HG02852 (cell line): Measurements from ENCODE around the gene SESN1.

Experiments
- ATAC-seq: cut with Tn5 transposase; IDR thresholded peaks from one replicate; pipeline ENCODE4 v1.9.1; 2021; ENCODE audit warnings: mild to moderate bottlenecking, moderate library complexity; ENCODE audit not compliant: unreplicated experiment

SESN1 gene

DNA sequence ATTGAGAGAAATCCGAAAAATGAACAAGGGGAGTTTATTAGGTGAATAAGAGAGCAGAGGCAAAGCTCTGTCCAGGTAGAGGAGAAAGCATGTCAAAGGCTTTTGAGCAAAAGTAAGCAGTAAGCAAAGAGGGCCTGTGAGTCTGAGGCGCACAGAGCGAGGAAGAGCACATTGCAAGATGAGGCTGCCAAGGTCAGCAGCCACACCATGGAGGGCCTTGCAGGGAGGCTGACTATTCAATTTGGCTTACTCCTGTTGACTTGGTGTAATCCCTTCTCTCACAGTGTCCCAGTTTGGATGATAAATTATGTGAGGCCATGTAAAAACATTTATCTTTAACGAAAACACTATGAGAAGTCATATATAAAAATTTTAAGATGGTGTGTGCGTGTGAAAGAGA is 32.4 kb downstream of the SESN1 start:
- ATAC-seq, result no peak

DNA sequence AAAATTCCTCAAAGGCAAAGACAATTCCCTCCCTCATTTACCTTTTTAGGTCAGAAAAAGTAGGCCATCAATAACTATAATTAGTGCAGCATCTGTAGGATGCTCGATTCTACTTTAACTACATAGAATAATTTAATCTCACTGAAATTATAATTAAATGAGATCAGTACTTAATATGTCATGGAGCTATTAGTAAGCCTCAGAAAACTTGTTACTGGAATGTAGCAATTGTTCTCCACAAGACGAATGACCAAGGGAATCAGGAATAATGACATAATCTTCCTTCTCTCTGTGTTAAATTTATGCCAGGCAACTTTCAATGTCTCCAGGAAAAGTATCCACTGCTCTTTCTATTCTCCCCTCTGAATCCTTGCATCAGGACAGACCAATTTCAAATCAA is 34.1 kb downstream of the SESN1 start:
- no peak for ATAC-seq

DNA sequence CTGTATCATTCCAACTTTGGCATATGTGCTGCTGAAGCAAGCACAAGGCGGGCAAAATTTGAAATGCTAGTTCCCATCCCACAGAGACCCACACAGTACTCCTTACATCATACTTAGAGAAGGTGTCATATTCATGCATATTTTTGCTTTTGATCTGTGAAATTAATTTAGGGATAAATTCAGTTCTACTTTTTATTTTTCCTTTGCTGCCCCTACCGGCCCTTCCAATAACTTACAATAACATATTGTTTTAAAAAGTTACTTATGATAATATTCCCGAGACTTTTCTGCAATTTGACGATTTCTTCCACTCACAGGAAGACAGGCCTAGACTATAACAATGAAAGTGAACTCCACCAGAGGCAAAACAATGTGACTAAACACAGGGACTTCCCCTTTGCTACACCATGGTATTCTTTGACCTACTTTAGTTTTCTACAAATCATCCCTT is 35.0 kb downstream of the SESN1 start:
- ATAC-seq, result no peak

DNA sequence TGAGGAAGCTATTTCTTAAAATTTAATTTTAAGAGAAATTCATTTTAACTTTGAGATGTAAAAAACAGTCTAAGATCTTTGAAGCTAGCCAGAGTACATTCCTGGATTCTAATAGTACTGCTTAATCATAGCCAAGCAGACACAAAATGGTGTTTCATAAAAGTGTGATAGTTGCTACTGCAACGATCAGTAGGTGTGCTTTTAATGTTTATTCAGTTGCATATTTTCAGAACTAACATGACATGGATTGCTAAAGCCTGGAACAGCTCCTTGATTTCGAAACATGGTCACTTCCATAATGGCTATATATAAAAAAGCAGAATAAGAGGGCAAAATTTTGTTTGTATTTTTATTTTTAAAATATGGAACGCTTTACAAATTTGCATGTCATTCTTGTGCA is 35.5 kb downstream of the SESN1 start:
- ATAC-seq, result no peak

DNA sequence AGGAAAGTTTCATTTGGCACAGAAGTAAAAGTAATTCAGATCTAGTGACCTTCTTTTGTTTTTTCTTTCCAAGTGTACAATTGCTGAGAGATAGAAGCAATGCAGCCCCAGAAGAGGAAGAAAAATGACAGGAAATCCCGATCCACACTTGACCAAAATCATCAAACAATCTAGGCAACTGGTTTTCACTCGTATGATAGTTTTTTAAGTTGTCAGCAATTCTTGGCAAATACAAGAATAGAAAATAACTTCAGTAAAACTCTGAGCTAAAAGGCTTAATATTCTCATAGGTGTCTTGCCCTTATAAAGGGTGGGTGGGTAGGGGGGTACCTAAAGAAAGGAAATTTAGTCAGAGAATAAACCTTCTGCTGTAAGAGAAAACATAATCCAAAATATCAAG is 36.0 kb downstream of the SESN1 start:
- no peak for ATAC-seq

DNA sequence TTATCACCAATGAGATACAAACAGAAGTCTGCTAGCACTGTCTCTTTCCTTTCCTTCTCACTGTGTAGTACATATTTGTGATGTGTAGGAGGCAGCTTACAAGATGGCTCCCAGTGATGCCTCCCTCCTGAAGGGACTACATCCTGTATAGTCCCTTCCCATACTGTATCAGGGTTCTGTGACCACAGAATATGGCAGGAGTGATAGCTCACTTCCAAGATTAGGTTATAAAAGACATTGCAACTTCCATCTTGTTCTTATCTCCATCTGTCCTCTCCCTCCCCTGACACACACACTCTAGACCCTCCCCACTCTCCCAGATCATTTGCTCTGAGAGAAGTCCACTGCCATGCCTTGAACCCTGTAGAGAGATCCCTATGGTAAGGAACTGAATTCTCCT is 38.0 kb downstream of the SESN1 start:
- ATAC-seq, result no peak

DNA sequence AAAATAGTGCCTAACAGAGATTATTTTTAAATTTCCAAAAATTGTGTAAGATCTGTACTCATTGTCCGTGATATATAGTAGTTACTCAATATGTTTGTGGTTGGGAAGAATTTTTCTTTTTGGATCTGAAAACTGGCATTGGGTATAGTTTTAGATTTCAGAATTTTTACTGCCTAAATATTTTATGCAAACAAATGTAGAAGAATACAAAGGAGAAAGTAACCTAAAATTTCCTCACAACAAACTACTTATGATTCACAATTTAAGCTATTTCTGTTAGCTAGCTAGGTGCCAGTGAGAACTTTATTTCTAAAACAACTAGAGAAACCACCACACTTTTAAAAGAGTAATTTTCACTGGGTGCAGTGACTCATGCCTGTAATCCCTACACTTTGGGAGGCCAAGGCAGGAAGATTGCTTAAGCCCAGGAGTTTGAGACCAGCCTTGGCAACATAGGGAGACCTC is 38.8 kb downstream of the SESN1 start:
- ATAC-seq, result no peak

DNA sequence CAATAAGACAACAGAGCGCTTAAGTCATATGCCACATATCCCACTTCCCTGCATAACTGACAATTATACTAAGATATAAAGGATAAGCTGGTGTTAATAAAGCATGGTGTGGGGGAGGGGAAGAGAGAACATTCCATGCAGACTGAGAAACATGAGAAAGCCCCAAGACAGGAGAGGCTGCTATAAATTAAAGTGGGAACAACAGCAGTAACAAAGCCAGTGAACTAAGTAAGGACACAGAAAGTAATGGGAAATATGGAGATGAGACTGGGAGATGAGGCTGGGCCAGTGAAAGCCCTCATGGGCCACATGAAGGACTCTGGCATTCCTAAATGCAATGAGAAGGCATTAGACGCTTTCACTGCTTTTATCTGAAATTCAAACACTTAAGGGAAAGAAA is 41.3 kb downstream of the SESN1 start:
- ATAC-seq, result no peak

DNA sequence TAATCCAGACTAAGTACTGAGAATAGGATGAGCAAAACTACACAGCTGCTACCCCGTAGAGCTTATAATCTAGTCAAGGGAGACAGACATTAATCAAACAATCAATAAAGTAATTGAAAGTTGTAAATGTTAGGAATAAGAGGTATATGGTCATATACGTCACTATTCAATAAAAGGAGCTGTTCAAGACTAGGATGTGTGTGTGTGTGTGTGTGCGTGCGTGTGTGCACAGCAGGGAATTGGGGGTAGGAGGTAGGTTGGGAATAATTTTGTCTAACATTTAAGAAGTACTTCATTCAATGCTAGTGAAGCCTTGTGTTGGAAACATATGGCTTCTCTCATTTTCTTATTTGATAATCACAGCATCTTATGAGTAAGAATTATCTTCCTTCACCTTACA is 41.8 kb downstream of the SESN1 start:
- ATAC-seq, result no peak

DNA sequence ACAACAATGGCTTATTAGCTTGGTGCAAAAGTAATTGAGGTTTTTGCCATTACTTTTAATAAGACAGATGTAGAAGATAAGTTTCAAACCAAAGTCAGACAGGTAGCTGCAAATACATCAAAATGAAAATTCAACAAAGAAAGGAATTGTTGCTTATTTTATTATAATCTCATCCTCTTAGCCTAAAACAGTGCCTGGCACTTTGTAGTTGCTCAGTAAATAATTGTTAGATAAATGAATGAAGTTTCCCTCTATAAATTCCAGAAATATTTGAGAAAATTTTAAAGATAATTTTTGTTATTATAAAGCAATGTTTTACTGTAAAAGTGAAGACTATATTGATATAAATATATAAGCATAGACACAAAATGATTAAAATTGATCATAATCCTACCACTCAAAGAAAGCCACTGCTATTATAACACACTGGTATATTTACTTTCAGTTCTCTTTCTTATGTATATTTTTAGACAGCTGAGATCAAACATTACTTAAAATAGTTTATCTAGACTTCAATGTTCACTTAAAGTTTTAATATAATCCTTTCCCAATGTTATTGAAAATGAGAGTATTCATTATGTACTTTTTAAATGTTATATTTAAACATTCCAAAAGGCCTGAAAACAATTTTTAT is 42.5 kb downstream of the SESN1 start:
- ATAC-seq, result no peak

DNA sequence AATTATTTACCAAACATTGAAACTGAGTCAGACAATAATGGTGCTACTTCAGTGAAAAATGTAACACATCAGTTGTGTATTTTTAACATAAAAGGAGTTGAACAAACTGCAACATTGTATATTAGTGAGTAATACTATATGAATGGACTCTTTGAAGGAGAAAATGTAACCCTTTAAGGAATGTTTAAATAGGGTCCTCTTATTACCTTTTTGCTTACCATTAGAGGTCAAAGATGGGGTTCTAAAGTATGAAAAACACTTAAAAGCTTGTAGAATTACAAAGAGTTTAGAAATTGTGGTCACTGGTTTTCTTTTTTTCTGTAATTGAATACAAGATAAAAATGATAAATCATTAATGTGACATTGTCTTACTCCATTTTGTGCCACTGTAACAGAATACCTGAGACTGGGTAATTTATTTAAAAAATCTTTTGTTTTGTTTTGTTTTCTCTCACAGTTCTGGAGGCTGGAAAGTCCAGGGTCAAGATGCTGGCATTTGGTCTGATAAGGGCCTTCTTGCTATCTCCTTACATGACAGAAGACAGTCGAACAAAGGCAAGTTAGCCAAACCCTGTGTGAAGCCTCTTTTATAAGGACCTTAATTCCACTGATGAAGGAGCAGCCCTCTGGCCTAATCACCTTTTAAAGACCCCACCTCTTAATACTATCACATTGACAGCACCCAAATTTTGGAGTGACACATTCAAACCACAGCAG is 43.2 kb downstream of the SESN1 start:
- ATAC-seq, result no peak

DNA sequence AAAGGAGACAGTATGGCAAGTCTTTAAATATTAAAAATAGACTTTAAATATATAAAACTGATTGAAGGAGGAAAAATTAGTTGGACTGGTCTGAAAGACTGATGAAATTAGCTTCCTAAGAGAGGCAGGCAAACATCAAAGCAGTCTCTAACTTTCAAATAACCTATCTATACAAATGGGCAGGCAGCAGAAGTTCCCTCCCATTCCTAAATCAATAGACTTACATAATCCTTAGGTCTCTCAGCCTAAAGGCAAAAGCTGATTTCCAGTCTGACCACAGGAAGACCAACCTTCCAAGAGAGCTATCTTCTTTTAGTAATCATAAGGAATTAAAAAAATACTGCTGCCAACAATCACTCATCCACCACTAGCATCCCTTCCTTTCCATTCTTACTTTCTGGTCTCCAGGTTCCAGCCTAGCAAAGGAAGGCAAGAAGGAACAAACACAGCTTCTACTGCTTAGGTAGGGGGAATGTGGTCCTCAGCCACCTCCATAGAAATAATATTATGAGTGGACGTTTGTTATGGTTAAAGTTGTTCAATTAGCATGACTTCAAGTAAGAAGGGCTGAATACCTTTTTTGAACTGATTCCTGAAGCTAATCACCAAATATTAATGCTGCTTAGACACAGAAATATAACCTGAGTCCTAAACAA is 44.1 kb downstream of the SESN1 start:
- no peak for ATAC-seq

DNA sequence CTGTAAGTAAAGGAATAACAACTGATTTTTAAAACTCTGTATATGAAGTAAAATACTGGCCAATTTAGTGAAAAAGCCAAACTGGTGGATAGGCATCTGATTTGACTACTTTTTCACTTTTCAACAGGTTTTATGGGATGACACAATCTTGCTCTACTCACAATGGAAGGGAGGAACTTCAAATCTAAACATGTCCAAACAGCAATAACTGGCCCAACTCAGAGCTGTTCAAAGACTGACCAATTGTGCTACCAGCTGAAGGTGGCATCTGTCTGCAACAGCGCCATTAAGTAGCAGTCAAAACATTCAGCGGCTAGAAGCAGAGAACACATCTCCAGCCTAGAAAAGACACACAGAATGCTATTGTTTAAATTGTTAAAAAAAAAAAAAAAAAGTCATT is 44.6 kb downstream of the SESN1 start:
- no peak for ATAC-seq

DNA sequence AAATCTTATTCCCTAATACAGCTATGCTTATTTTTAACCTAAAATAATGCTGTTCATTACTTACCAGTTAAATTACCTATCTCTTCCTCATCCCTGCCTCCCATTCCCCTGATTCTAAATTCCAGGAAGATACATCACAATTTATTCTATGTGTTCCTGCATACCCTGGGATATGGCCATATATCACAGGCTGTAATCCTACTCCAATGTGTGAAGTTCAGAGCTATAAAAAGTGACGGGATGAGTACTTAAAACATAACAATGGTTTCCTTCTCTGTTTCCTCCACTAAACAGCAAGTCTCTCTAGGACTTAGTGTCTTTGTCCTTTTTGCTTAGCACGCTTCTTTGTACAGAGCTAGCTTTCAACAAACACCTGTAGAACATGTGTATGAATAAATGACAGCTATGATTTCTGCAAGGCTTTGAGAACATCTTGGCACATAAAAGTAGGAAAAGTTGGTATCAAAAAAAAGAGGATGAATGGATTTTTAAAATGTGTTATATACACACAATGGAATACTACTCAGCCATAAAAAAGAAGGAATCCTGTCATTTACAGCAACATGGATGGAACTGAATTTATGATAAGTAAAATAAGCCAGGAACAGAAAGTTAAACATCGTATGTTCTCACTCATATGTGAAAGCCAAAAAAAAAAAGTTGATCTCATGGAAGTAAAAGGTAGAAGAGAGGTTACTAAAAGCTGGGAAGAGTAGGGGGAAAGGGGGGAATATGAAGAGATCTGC is 45.8 kb downstream of the SESN1 start:
- ATAC-seq, result no peak

DNA sequence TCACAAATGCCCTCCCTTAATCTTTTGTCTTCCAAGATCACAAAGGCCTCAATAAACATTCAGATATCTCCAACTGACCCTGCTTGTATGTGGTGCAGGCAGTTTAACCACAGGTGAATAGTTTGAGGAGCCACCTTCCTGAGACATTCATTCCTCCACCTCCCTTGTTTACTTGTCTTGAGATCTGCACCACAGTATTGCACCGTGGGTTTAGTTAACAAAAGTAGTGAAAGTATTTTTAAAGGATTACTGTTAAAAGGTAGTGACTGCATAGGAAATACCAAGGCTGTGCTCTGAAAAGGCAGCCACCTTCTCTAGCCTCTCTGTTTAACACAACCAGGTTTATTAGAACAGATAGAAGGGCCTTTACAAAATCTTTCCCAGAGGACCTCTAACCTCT is 46.5 kb downstream of the SESN1 start:
- no peak for ATAC-seq

DNA sequence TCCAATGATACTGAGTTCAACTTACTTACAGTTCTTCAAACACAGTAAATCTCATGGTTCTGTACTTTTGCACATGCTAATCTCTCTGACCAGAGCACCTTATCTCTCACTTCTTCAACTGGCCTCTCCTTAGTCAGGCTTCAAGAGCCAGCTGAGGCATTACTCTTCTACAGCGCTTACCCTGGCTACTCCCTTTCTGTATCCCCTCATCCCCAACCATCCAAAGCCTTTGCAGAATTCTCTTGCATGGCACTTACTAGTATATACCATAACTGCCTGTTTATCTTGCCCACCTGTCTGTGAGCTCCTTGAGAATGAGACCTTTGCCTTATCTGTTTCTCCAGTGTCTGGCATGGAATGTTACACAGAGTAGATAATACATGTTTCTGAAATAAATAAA is 49.2 kb downstream of the SESN1 start:
- no peak for ATAC-seq

DNA sequence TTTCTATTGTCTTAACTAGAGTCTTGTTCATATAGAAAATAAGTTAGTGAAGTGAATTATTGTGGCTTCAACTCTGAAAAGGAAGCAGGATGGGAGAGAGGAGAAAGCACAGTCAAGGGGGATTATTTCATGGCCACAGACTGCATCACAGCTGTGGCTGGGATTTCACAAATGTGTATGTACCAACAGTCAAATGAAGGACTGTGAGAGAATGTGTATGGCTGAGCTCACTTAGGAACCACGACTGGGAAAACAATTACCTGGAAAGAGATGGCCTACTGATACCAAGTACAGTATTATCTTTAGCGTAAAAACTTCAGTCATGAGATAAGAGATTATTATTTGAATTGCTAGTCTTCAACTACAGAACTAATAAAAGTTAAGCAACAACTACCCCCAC is 54.9 kb downstream of the SESN1 start:
- no peak for ATAC-seq

DNA sequence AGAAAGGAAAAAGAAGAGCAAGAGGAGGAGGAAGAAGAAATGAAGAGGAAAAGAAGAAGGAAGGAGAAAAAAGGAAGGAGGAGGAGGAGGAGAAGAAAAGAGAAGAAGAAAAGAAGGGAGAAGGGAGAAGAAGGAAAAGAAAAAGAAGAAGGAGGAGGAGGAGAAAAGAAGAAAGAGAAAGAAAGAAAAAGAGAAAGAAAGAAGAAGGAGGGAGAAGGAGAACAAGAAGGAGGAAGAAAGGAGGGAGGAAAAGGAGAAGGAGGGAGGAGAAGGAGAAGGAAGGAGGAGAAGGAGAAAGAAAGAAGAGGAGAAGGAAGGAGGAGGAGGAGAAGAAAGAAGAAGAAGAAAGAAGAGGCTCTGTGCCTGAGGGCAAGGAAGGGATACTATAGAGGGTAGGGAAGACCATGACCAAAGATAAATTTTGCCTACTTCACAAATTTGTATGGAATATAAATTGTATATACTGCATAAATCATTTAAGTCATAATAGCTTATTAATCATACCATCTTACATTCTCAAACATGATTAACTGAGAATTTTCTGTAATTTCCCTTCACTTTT is 55.7 kb downstream of the SESN1 start:
- ATAC-seq, result no peak

DNA sequence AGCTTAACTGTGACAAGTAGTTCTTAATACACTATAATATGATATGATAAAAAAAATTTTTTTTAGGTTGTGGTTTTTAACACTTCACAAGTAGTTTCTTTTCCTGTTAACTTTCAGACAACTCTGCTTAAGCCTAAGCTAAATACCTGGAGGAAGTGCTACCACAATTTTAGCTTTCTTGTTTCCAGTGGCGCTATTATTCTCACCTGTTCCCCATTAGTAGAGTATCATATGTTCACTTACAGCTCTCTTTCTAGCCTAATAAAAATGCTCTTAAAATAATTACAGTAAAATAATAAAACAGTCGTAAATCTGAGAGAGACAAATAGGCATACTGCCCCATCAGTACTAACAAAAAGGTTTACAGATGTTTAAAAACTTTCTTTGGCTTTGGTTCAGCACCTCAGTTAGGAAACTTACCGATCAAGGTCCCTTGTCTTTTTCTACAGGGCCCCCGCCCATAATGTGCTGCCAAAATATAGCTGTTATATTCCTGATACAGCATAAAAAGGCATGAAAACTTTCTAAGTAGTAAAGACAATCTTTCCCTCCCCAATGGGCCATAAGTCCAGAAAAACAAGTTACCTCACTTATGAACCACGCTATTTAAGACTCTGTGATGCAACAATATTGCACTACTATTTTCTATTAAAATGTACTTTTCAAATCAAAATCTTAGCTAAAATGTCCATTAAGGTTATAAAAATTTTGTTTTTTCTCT is 57.9 kb downstream of the SESN1 start:
- no peak for ATAC-seq

DNA sequence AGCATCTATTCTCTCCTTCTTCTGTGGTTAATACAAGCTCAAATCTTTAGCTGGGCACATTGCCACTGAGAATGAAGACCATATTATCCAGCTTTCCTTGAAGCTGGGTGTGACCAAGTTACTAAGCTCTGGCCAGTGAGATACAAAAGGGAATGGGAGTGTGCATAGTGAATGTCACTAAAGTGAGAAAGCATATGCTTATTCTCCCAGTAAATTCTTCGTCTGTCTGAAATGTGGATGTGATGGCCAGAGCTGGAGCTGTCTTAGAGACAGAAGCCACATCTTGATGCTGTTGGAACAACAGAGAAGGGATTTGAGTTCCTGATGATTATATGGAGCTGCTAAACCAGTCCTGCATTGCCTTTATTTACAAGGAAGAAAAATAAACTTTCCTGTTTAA is 60.1 kb downstream of the SESN1 start:
- no peak for ATAC-seq

DNA sequence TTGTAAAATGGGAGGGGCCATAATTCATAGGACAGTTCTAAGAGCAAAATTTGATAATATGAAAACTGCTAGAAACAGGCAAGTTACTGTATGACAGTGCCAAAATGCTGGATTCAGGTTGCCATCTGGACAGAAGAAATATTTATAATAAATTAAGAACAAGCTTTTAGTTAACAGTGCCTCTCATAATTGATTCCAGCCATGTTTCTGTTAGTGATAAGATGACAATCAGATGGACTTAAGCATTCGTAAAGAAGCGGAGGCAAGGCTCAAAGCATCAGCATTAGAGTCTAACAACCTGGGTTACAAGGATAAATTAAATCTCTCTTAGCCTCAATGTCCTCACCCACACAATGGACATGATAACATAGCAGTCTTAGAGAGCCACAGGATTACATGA is 61.0 kb downstream of the SESN1 start:
- no peak for ATAC-seq
